GM18505 (cell line): Measurements from ENCODE around the gene SRRM2.

Source experiments
- ATAC-seq: cut with Tn5 transposase; IDR thresholded peaks from one replicate; pipeline ENCODE4 v1.9.1; 2021; ENCODE audit not compliant: unreplicated experiment
- POLR2A ChIP-seq: IDR thresholded peaks from 4 replicates; pipeline ENCODE4 v1.6.1; 2011; ENCODE audit warnings: borderline replicate concordance; ENCODE audit not compliant: insufficient read depth, insufficient read length; ENCODE audit errors: extremely low read depth

SRRM2 gene

DNA sequence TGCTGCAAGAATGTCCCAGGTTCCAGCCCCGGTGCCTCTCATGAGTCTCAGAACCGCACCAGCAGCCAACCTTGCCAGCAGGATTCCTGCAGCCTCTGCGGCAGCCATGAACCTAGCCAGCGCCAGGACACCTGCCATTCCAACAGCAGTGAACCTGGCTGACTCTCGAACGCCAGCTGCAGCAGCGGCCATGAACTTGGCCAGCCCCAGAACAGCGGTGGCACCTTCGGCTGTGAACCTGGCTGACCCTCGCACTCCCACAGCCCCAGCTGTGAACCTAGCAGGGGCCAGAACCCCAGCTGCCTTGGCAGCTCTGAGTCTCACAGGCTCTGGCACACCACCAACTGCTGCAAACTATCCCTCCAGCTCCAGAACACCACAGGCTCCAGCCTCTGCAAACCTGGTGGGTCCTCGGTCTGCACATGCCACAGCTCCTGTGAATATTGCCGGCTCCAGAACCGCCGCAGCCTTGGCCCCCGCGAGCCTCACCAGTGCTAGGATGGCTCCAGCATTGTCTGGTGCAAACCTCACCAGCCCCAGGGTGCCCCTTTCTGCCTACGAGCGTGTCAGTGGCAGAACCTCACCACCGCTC, 14.8 kb downstream of the SRRM2 start:
- ATAC-seq, result no peak
- no peak for TF ChIP-seq POLR2A

DNA sequence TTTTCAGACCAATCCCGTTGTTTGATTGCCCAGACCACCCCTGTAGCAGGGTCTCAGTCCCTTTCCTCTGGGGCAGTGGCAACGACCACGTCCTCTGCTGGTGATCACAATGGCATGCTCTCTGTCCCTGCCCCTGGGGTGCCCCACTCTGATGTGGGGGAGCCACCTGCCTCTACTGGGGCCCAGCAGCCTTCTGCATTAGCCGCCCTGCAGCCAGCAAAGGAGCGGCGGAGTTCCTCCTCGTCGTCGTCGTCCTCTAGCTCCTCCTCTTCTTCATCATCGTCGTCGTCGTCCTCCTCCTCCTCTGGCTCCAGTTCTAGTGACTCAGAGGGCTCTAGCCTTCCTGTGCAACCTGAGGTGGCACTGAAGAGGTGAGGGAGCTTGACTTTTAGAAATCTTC, 15.5 kb downstream of the SRRM2 start:
- no peak for TF ChIP-seq POLR2A
- ATAC-seq, result no peak

DNA sequence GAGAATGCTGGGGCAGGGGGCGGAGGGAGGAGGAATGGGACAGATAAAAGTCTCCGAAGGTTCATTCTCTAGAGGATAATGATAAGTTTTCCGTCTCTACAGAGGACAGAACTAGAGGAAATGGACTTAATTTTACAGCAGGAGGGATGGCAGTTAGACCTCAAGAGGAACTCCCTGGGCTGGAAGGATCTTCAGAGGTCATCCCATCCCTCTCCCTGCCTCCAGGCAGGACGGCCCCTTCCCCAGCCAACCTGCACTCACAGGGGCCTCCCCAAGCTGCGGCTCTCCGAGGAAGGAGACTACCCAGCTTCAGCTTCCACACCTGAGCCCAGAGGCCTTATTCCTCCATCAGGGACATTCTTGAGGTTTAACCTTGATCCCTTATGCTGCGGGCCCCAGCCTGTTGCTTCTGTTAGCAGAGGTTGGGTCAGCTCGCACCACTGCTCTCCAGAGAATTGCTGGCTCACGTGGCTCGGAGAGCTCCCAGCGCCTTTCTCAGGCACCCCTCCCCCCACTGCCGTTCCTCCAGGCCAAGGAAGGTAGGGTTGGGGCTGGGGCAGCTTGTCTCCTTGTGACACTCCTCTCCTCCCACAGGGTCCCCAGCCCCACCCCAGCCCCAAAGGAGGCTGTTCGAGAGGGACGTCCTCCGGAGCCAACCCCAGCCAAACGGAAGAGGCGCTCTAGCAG, 16.1 kb downstream of the SRRM2 start:
- TF ChIP-seq POLR2A, result no peak
- no peak for ATAC-seq

DNA sequence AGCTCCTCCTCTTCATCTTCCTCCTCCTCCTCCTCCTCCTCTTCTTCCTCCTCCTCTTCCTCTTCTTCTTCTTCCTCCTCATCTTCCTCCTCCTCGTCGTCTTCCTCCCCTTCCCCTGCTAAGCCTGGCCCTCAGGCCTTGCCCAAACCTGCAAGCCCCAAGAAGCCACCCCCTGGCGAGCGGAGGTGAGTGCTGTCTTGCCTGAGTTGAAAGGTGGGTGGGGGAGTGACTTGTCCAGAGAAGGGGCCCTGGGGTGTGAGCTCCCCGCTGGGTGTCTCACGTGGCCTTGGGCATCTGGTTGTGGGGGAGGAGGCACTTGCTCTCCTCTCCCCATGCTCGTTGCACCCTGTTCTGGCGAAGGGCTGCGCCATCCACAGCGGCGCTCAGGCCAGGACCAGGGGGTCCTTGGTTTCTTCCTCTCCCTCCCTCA, 16.7 kb downstream of the SRRM2 start:
- TF ChIP-seq POLR2A, result peak; percentile 8
- ATAC-seq, result no peak

DNA sequence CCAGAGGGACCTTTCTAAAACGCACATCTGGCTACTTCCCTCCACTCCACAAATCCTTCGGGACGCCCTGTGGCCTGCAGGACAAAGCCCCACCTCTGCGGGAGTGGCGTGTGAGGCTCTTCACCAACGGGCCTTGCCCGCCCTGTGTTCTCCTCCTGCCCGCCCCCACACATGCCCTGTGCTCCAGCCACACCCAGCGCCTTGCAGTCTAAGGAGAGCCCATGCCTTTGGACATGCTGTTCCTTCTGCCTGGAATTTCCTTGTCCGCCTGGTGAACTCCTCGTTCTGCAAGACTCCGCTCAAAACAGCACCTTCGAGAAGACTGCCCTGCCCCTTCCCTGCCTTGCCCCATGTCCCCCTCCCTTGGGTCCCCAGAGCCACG, 17.2 kb downstream of the SRRM2 start:
- peak; percentile 2 for TF ChIP-seq POLR2A
- ATAC-seq, result no peak

DNA sequence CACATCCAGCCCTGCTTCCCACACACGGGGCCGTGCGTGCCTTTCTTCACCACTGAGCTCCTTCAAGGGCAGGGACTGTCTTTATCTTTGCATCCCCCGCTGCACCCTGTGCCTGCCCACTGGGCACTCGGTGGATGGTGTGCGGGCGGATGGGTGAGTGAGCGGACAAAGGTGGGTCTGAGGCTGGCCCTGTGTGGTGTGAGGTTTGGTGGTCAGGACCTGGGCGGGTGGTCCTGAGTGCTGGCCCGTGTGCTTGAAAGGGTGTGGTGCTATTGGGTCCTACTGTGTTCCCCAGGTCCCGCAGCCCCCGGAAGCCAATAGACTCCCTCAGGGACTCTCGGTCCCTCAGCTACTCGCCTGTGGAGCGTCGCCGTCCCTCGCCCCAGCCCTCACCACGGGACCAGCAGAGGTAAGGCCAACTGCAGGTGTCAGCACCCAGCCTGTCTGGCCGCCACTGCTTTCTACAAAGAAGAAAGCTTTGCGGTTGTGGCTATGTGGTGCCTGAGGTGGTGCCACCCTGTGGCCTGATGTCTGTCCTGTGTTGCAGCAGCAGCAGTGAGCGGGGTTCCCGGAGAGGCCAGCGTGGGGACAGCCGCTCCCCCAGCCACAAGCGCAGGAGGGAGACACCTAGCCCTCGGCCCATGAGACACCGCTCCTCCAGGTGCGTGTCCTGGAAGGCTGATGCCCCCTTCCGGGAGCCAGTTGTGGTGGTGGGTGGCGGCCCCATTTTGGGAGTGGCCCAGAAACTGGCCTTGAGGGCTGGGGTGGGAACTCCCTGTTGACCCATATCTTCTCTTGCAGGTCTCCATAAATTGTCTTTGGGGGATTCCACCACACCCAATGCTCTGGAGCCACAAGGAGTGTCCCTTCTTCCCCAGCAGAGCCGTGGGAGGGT, 17.9 kb downstream of the SRRM2 start:
- TF ChIP-seq POLR2A, result no peak
- ATAC-seq, result no peak

DNA sequence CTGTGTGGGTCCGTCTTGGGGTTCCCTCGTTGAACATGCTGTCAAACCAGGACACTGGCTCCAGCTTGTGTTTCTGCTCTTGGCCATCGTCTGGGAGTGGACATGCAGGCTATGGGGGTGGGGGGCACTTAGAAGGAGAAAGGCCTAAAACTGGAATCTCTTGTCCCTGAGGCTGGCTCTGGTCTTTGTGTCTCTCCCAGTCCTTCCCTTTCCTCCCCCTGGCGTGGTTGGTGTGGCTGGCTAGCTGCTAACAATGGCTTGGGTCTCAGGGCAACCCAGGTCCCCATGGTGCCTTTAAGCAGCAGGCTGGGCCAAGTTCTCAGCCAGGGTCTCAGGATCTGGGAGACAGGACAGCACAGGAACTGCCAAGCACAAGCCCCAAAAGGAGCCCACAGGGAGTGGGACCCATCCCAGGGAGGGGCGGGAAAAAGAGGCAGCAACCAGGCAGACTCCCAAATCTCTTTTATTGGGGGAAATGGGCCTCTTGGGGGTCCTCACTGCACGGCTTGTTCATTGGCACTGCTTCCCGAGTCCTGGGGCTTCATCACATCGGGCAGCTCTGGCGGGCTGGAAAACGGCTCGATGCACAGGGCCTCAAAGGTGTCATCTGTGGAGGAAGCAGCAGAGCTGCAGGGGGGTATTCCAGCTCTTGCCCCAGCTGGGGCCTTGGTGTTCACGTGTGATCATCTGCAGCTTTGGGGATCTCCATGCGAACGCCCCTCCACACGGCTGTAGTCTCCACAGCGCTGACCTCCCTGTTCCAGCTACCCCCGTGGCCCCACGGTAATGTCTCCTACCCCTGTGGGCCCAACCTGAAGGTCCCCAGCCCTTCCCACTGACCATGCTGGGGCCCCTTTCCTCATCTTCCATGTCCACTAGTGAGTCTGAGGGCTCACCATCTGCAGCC, 19.3 kb downstream of the SRRM2 start:
- ATAC-seq, result no peak
- TF ChIP-seq POLR2A, result no peak

DNA sequence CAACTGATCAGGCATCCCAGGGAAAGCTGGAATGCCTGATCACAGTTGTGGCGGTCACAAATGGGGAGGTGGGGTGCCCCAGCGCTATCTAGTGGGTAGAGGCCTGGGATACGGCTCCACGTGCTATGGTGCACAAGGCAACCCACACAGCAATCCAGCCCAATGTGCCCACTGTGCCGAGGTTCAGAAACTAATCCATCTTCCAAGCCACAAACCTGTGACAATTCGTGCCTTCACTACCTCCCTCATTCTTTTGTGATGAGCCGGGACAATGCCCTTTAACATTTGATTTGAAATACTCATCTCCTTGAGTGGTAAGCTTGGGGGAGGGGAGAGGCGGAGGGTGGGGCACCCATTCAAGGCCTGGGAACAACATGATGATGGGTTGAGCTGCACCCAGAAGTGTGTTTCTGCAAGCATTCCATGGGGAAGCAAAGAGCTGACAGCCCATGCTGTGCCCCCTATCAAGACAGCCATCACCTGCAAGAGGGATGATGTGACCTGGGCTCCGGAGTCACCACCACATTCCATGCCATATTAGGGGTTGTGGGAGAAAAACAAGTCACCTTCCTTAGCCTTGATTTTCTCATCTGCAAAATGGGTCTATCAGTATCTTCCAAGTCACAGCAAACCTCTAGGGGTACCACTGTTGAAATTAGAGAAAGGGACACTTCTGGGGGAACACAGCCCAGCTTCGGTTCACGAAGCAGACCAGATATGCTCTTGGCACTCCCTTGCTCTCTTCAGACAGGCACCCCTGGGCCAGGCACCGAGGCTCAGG, 20.9 kb downstream of the SRRM2 start:
- ATAC-seq, result no peak
- no peak for TF ChIP-seq POLR2A

DNA sequence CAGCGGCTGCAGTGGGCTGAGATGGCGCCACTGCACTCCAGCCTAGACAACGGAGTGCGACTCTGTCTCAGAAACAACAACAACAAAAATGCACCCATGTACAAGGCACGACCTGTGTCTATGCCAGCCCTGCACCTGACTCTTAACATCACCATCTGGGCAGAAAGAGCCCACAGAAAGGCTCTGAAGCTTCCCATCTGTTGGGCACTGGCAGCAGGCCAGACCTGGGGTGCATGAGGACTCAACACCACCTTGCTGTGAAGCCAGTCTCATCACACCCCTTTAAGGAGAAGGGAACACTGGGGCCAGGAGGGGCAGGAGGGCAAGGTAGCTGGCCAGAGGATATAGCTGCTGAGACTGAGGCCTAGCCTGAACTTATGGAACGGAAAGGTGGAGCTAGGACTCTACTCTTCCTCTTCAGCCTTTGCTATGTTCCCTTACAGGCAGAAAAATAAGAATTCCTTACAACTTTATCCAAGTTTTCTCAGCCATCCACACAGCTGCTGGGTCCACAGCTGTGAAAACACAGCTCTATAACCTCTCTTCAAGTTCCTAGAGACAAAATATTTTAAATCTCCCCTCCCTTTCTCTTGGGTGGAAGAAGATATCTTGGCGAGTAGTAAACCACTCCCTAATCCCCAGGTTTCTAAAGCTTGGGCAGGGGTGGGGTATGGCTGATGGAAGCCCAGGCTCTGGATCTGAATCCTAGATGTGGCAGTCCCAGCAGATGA, 21.9 kb downstream of the SRRM2 start:
- no peak for TF ChIP-seq POLR2A
- no peak for ATAC-seq

DNA sequence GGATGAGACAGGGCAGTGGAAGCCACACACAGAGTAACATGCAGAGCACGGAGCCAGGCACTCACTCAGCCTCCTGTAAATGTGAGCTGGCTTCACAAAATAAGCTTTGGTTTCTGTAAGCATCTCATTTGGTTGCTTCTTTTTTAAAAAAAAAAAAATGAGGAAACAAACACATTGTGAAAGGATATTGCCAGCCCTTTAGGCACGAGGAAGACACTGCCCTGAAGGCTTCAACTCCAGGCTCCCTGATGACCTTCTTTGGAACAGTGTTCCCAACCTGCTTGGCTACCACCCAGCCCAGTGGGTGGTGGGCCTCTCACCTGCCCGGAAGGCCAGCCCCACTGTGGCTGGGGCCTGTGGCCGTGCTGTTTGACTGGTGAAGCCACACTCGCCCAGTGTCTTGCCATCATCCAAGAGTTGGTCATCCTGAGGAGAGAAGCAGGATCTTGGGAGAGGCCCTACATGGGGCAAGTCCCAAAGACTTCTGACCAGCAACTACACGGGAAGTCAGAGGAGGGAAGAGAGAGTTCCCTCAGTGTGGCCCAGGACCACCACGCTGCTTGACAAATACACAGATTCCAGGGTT, 22.8 kb downstream of the SRRM2 start:
- no peak for TF ChIP-seq POLR2A
- no peak for ATAC-seq

DNA sequence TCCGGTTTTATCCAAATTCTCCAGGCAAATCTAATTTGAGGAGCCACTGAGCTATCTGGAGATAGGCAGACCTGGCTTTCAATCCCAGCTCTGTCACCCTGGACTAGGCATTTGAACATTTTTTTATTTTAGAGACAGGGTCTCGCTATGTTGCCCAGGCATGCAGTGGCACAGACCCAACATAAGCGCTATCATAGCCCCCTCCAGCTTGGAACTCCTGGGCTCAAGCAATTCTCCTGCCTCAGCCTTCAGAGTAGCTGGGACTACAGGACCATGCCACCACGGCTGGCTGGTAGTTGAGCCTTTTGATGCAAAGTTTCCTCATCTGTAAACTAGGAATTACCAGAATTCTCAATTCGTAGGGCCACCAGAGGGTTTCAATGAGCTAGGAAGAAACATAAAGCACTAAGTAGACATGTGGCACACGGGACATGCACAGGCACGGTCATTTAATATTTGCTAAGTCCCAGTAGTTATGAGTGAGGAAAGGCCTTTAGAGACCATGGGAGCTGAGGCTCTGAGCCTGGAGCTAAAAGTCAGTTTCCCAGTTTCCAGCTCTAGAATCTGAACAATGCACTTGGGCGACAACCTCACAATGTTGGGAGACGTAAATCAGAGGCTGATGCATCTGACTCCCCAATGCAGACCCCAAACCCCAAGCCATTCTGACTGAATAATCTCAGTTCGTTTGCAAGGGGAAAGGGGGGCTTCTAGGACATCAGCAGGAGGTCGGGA, 23.5 kb downstream of the SRRM2 start:
- ATAC-seq, result no peak
- no peak for TF ChIP-seq POLR2A
